ENCODE measurements around the gene CELA1. TPM values are rescaled to one million over a fixed set of nuclear protein-coding genes. Genes with fewer than 3 reads are reported as not detected.
"Not testable (repeated sequence)": the region's sequence is repeated elsewhere in the genome, so short reads cannot be mapped to it uniquely, and the experiment has no call there.

Gene CELA1
- total RNA-seq, 1 donor from 2014 or later = not detected

DNA sequence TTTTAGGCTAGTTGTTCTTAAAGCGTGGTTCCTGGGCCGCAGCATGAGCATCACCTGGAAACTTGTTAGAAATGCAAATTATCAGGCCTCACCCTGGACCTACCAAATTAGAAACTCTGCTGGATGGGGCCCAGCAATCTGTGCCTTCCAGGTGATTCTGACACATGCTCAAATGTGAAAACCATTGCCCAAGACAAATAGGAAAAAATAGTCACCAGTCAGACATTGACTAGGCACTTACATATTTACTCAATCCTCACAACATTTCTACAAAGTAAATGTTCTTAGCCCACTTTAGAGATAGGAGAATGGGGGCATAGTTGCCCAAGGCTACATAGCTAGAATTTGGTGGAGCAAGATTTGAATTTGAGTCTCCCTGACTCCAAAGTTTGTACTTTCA is 3.3 kb downstream of the CELA1 start:
- no peak for DNase-seq (ENCODE audit: low read depth, low spot score)

DNA sequence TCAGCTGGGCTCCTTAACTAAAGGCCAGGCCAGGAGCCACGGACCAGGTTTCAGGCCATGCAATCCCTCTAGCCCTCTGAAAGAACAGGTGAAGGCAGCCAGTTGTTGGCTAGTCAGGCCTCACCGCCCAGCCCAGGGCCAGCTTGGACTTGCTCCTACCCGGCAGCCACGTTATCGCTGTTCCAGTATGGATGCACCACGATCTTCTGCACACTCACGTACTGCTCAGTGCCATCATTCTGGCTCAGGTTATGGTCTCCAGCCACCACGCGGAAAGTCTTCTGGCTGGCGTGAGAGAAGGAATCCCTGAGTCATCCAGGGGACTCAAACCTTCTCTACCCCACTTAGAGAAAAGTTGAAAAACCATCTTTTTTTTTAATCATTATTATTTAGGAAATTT is 4.1 kb downstream of the CELA1 start:
- DNase-seq (ENCODE audit: low read depth, low spot score) = no peak

DNA sequence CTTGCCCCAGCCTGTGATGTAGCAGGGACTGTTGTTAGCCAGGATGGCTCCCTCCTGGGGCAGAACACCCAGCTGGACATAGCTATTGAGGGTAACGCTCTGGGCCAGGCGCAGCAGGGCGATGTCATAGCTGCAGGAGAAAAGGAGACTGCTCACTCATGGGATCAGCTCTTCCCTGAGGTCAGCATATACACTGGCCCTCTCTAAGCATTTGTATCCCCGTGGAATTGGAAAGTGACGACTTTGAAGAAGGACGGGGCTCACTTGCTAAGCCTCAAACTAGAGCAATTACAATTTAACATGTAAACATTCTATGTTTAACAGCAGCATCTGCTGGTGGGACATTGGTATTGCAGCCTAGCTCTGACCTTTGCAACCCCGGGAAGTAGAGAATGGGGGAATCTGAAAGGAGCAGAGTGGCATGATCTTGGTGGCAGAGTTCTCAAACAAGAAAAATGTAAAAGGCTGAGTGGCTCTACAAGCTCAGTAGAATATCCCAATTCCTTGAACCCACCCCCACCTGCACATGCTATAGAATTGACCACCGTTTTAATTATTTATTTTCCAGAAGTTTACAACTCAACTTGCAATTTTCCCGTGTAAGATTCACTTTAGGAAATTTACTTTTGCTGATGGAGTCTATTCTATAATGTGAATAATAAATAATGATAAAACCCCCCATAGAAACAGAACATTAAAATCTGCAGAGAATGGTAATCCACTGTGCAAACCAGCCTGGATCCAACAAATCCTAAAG is 5.0 kb downstream of the CELA1 start:
- DNase-seq (ENCODE audit: low read depth, low spot score) = peak; percentile 20

DNA sequence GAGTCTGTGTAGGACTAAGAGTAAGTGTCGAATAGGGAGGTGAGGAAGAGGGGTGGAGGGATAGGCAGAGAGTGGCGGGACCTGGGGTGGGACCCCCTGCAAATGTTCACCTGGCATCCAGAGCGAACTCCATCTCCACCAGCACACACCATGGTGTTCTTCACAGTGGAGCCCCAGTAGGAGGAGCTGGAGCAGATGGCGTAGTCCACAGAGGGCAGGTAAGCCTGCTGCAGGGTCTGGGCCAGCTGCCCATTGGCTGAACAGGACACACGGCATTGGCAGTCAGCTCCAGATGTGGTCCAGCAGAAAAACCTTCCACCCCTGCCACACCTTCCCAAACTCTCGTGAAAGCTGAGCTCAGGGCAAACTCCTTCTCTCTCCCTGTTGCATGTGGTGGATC is 6.7 kb downstream of the CELA1 start:
- no peak for DNase-seq (ENCODE audit: low read depth, low spot score)

DNA sequence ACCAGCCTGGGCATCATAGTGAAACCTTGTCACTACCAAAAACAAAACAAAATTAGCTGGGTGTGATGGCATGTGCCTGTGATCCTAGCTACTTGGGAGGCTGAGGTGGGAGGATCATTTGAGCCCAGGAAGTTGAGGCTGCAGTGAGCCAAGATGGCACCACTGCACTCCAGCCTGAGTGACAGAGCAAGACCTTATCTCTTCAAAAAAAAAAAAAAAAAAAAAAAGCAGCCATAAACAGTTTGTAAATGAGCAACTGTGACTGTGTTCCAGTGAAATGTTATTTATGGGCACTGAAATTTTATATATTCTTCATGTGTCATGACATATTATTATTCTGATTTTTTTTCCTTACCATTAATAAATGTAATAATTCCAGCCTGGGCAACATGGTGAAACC is 9.1 kb downstream of the CELA1 start:
- DNase-seq (ENCODE audit: low read depth, low spot score) = not testable (repeated sequence)

DNA sequence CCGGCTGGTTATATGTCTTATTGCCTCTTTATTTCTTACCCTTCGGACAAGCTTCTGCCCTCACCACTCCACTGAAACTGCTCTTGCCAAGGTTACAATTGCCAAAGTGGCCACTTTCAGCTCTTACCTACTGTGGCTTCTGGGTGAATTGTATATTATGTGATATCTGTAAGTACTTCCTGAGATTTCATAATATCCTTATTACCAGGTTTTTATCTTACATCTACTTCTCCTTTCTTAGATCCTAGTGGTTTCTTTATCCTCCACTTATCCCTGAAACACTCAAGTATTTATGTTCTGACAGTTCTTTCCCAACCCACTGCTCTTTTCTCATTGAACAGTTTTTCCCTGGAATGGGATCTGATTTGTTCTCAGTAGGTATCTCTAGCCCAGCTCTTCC is 10.5 kb downstream of the CELA1 start:
- DNase-seq (ENCODE audit: low read depth, low spot score) = no peak

DNA sequence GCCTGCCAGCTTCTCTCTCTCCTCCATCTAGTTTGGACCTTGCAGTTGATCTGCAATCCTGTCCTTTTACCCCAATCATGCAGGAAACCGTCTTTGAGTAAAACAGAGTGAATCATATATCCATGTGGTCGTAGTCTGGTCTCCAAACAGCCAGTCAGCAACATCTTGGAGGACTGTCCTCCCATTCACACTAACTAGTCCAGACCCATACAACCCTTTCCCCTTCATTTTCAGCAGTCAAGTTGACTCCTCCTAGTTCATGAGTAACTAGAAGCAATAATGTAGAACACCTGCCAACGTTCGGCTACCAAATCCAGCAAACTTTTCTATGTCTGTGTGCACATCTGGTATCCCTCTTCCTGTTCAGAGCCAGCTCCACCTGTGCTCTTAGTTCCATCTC is 11.7 kb downstream of the CELA1 start:
- DNase-seq (ENCODE audit: low read depth, low spot score) = no peak

DNA sequence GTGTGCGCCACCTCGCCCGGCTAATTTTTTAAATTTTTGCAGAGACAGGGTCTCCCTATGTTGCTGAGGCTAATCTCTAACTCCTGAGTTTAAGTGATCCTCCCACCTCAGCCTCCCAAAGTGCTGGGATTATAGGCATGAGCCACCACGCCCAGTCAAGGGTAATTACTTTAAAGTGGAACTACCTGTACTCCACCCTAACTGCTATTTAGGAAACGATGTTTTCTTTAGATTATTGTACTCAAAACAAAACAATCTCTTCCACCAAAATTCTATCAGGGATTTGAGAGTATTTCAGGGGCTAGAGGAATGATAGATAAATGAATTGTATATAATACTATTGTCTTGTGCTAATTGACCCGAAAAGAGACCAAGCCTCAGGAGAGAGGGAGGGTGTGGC is 12.9 kb downstream of the CELA1 start:
- no peak for DNase-seq (ENCODE audit: low read depth, low spot score)

DNA sequence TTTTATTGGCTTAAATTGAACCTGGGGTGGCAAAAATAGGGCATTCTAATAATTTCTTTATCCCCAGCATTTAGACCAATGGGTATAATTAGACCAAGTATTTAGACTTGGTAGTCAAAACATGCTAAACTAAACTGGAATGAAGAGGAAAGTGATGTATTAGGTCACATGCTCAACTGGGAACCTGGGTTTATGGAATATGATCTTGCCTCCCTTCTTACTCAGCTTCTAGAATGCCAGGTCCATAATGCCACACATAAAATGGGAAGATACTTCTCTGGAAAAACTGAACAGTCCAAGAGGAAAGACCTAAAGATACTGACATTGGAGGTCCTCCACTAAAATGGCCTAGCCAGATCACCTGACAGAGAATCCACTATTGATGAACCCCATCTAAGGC is 16.3 kb downstream of the CELA1 start:
- DNase-seq (ENCODE audit: low read depth, low spot score) = no peak

DNA sequence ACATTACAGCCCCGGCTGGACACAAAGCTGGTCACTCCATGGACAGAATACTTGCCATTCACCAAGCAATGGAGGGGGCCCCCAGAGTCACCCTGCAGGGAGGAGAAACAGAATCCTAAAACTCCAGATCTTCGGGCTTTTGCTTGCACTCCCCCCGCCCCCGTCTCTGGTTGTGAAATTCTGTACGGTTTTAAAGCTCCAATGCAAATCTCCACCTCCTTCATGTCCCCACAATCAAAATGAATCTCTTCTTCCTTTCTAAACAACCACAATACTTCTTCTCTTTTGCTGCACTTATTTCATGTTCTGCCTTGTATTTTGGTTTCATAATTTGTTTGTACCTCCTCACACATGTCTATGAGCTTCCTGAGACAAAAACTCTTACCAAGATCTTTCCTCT is 16.7 kb downstream of the CELA1 start:
- DNase-seq (ENCODE audit: low read depth, low spot score) = no peak

DNA sequence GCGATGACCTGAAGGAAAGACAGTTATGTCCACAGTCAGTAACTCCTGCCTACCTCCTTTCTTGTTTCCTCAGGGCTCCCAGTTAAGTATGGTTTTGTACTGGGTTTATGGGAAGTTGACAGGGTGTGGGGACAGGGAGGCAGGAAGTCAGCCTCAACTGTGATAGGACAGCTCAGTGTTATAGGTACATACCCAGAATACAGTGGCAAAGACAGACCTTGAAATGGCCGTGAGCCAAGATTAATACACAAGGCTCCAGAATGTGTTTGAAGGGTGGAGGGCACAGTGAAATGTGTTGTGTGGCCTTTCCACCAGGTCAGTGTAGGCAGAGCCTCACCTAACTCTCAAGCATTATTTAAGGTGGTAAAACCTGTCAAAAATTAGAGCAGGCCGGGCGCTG is 17.9 kb downstream of the CELA1 start:
- no peak for DNase-seq (ENCODE audit: low read depth, low spot score)

DNA sequence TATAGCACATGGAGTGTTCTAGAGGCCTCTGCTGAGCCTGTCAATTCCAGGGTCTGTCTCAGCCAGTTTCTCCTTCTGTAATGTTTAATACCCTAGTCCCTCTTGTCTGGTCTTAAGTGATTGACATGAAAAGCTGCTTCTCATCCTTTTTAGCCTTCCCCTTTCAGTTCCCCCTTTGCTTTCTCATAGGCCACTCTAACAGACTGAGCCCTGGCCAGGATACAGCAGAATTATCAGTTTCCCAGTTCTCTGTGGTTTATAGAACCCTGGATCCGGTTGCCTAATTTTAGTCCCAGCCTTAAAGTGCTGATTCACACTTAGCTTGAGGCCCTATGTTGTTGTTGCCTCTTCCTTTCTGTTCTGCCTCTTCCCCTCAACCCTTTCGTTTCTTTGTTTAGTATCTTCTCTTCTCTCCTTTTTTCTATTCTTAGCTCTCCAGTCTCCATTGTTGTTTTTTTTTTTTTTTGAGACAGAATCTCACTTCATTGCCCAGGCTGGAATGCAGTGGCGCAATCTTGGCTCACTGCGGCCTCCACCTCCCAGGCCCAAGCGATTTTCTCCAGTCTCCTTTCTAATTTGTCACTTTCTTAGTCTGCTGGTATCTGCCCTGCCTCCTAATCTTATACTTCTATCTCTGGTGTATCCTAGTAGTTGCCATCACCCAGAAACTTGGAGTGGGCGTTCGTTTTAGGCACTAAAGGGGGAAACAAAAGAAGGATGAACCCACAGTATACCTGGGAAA is 19.6 kb downstream of the CELA1 start:
- no peak for DNase-seq (ENCODE audit: low read depth, low spot score)

DNA sequence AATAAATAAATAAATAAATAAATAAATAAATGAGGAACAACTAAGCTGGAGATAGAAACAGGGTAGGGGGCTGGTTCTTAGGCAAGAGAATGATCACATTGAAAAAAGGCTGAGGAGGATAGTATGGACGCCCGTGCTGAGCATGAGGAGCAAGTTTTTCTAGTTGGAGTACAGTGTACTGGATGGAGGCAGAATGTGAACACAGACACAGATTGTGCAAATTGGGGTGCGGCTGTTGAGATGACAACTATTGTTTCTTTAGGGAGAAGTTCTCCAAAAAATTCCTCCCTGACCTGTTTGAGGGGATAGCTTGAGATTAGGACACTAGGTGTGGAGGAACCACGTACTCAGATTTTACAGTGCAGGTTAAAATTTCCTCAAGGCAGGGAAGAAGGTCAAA is 21.5 kb downstream of the CELA1 start:
- no peak for DNase-seq (ENCODE audit: low read depth, low spot score)

DNA sequence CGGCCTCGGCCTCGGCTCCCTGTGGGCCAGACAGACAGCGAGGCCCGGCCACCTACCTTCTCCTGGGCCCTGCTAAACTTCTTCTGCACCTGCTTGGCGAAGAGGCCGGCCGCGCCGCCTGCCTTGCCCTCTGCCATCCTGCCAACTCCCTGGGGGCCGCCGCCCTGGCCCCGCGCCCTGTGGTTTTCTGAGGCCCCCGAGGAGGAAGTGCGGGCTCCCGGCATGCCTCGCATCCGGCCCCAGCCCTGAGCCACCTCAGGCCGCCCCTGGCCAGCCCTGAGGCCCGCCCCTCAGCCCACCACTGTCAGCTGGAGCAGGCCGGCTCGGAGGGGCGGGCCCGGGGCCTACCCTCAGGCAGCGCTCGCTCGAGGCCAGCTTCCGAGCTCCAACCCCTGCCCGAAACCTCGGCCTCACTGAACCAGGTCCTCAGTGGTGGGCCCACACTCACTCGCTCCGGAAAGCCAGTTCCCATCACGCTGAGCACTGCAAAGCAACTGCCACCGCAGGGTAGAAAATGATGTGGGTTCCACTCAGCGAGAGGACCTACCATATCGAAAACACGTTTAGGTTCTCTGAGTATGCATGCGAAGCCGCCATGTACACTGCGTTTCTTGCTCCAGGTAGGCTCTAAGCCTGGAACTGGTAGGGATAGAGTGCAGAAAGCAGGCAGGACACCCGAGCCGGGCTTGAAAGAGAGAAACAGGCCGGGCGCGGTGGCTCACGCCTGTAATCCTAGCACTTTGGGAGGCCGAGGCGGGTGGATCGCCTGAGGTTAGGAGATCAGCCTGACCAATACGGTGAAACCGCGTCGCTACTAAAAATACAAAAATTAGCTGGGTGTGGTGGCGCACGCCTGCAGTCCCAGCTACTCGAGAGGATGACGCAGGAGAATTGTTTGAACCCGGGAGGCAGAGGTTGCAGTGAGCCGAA is 22.2 kb downstream of the CELA1 start, which contains the start of gene BIN2:
TSS of gene BIN2 (minus strand) at position 209 of the 930 bp plus-strand sequence. CDS start at position 137, 72 bp downstream.
- DNase-seq (ENCODE audit: low read depth, low spot score) = no peak

DNA sequence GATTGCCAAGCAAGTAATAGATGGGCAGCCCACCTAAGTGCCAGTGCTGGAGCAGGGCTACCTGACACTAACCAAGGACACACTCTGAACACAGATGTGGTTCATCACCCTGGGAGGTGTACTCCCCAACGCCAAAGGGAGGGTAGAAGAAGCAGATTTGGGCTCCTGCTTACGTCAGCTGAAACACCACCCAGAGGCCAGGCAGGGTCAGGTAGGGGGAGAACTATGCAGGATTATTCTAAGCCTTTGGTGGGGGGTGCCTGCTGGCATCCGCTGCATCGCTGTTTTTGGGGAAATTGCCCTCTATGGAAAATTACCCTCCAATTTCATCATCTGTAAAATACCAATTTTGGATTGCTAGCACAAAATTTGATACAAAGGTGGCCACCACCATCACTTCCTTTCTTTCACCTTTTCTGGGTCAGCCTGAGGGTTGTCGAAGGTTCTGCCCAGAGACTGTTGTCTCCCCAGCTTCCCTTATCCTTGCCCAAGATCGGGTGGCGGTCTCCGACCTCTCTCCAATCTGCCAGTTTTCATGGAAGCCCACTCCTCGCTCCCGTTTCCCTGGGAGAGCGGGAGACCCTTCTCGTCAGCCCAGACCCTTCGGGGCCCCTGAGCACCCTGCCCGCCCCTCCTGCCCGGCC is 23.0 kb downstream of the CELA1 start:
- no peak for DNase-seq (ENCODE audit: low read depth, low spot score)

DNA sequence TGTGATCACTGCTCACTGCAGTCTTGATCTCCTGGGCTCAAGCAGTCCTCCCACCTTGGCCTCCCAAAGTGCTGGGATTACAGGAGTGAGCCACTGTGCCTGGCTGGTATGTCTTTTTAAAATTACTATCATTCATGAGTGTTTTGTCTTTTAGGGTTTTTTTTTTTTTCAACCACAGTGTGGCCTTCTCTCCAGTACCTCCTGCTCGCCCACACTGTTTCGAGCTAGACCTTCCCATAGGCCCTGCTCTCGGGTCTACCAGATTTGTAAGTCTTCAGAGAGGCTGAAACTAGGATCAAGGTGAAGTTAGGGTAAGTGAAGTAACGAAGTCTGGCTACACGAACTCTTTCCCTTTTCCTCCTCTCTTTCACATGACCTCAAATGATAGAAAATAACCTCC is 24.0 kb downstream of the CELA1 start:
- DNase-seq (ENCODE audit: low read depth, low spot score) = no peak

DNA sequence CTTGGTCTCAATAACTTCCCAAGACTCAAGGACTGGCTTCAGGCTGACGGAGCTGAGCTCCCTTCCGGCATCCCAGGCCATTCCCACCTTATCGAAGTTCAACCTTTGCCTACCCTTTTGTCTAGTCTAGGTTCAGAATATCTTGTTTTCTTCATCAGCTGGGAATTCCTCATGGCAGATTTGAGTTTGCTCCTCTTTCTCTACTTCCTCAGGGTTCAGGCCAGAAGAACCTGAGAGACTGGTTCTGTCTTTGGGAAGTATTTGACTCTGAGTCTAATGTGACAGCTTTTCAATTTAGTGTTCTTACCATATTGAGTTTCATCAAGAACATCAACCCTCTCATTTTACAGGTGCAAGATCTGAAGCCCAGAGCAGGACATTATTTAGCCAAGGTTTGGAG is 24.6 kb downstream of the CELA1 start:
- DNase-seq (ENCODE audit: low read depth, low spot score) = no peak

DNA sequence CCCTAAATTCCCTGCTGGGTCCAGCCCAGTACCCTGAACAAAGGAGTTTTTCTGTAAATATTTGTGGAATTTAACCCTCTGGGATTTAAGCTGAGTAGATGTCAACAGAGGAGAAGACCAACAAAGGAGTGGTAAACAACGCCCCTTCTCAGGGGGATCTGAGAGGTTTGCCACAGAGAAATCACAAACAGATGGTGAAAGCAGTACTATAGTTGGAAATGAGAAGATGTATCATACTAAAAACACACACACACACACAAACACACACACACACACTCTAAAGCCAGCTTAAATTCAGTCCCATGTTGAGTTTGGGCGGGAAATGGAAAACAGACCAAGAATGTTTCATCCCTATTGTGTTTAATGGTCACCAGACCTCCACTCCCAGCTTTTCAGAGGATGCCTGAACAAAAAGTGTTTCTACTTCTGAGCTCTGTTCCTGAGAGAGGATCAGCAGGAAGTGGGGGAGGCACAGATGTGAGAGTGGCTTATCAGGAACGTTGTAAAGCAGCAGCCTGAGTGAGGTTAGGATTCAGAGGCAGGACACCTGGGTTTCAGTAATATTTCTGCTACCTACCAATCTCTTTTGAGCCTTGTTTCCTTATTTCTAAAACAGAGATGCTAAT is 25.7 kb downstream of the CELA1 start:
- DNase-seq (ENCODE audit: low read depth, low spot score) = no peak

DNA sequence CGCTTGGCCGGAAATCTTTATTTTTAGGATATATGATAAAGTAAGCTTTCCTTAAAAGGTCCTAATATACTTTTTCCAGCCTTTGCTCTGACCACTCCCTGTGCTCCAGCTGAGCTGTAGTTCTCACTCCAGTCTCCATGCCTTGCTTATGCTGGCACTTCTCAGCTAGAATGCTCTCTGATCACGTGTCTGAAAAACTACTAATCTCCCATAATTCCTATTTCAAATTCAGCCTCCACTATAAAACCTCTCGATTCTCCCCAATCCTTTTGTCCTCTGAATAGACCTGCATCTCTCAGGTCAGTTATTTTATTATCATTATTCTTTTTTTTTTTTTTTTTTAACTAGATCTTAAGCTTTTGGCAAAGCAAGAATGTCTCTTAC is 26.2 kb downstream of the CELA1 start:
- DNase-seq (ENCODE audit: low read depth, low spot score) = no peak

DNA sequence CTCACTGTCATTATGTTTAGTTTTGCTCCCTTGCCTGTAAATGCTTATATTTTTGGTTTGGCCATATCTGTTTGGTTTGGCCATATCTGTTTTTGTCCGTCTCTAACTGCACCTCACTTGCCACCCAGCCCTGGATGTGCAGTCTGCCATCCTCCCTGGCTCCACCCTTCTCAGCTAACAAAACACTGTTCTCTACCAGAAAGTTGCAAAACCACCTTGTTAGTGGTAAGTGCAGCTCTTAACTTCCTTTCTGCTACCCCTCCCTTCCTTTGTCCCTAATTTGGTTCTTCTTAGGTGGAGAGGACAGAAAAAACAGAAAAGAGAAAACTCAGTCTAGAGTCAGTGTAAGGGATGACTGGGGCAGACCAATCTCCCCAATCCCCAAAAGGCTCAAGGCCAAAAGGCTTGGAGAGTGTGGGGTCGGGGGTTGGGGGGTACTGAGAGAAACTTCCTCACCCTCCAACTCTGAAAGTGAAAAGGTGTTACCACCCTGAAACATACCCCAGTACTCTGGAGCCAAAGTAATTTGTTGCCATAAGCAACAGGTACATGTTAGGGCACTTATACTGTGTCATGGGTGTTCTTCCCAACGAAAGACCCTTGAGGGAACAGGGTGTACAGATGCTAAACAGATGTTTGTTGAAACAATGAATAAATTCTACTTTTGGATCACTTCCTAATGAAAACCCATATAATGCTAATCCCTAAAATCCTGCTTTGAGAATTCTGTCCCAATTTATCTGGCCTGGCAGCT is 27.5 kb downstream of the CELA1 start:
- no peak for DNase-seq (ENCODE audit: low read depth, low spot score)
